Colon (tissue), 2 donors: Measurements from ENCODE around the gene ADAMTS2.

ENCODE experiments used
- FAIRE-seq: peaks from 2 replicates; lab custom pipeline; 2012; peaks lifted over from hg19 to GRCh38; lab: Jason Lieb, UNC
- donor health status: control.
- donor health status: control.

ADAMTS2 gene

DNA sequence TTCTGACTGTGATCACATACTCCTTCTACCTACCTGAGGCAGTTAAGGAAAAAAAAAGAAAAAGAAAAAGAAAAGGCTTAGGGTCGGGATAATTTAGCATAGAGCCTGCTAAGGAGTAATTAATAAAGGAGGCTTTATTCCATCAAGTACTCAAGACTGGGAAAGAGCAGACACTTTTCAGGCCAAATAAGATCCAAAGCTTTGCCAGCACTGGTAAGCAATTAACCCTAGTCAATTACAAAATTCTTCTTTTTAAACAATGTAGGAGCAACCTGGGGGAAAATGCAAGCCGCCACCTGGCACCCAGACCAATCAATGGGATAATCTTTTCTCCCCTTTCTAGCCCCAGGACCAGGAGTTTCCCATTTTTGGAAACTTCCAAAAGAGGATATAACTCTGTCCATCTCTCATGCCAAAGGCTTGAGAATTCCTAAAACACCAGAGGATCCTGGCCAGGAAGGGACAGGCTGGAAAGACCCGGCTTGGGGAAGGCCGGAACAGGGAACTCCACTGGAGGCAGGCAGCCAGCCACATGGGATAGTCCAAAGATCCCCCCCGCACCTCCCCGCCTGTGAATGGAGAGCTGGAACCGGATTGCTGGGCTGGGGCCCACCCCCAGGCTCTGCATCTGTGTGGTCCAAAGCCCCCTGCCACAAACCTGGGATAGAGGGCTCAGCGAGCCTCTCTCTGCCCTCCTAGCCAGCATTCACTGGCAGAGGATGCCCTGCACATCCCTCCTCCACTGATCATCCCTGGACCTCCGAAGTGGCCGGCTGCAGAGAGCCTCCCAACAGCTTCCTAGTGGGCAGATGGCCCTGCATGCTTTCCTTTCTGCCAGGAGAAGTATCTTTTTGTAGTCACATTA lies 167.3 kb downstream of the ADAMTS2 start:
- no peak for FAIRE-seq

DNA sequence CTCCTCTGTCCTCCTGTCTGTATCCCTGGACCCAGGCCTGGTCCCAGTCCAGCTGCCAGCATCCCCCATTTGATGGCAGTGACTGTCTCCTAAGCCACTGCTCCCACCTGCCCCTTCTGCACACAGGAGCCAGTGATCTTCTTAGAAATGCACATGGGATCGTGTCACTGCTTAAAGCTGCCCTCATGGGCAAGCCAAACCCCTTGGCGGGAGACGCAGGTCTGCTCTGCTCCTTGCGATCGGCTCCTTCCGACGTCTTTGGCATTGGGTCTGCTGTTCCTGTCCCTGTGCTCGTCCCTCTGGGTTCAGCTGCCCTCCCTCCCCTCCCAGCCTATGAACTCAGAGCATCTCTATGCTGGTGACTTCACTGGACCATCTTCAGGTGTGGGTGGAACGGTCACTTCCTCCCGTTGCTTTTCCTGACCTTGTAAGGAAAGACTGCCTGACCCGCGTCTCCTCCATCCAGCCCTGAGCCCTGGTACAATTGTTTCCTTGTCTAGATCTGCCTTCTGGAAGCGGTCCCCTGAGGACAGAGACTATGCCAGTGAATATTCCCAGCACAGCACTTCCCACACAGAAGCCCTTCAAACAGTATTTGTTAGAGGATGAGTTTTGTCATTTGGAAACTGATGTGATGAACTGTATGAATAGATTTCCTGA lies 168.6 kb downstream of the ADAMTS2 start:
- no peak for FAIRE-seq

DNA sequence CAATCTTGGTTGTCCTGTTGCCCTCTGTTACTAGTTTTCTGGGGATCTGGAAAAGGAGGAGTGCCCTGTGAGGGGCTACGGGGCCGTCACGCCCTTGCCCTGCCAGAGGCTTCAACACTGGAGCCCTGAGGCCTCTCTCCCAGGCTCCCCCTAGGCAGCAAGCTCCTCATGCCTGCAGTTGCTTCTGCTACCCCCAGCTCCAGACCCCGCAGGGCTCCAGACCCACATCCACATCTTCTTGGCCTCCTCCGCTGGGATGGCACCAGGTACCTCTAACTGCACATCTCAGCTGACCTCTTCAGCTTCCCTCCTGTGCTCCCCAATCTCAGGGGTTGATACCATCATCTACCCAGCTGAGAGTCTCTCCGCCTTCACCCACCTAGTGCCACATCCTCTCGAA lies 169.1 kb downstream of the ADAMTS2 start:
- FAIRE-seq: no peak

DNA sequence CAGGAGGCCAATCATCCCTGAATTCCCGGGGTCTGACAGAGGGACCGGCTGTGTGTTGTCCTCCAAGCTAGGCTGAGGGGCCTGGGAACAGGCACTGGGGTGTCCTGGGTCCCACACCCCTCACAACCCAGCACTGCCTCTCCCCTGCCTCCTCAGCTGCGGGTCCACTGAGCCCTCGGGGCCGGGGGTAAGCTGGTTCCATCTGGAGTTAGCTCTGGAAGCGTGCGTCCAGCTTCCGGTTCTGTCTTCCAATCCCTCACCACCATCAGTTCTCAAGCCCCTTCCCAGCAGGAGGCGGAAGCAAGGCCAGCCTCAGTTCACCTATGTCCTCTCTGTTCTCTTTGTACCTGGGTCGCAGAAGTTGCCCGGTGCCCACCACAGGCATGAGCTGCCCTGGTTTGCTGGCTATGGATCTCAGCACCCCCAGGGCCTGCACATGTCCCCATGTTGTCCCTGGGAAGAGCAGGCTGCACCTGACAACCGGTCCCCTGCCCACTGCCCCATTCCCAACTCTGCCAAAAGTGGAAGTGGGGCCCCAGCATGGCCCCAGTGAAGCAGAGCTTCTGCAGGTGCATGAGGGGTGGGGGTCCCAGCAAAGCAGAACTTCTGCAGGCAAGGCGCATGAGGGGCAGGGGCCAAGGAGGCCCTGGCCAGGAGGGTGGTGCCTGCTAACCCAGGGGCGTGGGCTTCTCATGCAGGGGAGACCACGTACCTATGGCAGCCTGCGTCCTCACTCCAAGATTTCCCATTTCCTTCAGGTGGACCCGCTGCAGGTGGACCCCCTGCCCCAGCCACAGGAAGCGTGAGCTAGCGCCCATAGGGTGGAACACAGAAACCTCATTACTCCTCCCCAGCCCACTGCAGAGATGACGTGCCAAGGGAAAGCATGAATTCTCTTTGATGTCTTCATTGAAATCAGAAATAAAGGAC lies 173.2 kb downstream of the ADAMTS2 start:
- FAIRE-seq: no peak

DNA sequence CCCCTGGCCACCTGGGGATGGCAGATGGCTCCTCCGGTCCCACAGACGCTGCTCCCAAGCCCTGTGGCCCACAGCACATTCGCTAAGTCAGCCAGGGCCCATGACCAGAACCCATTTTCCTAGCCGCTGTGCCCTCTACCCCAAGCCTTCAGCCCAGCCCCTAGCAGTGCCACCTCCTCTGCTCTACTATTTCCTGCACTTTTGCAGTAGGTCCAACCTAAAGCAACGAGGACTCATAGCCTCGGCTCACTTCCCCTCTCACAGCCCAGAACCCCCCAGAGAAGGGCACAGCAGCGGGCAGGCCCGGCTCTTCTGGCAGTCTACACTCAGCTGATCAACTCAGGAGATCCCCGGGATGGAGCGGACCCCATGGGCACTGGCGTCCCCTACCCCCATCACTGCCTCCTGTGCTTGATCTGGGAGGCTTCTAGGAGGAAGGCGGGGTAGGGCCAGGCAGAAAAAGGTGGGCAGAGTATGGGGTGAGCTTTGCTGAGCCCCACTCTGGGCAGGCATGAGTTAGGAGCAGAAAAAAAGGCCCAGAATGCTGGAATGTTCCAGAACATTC lies 173.9 kb downstream of the ADAMTS2 start:
- FAIRE-seq: no peak

DNA sequence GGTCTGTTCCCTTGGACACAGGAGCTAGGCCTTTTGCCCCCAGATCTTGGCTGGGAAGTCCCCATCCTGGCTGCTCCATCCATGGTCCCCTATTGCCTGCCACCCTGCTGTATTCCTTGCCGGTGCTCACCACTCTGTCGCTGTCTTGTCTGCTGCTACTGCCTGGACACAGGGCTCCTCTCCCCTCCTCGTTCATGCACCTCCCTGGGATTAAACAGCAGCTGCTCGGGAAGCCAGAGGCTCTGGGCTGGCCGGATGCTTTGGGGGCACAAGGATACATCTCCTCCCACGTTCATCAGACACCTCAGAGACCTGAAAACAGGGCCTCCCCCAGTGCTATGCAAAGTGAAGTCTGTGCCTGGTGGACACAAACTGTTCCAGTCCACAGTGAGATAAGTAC lies 174.7 kb downstream of the ADAMTS2 start:
- no peak for FAIRE-seq

DNA sequence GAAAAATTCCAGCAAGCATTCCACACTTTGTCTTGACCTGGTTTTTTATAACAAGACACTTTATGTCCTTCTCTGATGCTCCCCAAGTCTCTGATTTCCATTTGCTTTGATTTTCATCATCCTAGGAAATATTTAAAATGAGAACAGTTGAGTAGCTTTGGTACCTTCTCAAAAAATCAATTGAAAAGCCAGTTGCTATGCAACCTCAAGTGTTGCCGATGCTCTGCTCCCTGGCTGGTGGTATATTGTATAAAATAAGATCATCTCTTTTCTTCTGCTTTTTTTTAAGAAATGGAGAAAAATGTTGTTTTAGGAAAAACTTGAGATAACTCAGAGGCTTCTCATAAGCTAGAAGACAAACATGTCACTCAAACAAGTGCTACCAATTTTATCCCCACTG lies 175.4 kb downstream of the ADAMTS2 start:
- no peak for FAIRE-seq

DNA sequence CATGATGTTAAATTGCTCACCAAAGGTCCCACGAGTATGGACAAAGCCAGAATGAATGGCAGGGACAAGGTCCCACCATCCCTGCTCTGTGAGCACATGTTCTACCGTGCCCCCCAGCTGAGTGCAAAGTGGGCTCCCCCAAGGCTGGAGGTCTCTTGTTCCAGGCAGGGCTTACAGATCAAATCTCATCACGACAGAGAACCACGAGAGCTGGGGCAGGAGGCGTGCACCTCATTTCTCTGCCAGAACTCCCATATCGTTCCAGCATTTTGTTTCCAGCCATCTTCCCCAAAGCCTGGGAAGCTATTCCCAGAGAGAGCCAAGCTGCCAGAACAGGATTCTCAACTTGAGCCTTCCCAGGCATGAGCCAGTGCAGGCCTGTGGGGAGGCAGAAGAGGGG lies 176.6 kb downstream of the ADAMTS2 start:
- FAIRE-seq: no peak

DNA sequence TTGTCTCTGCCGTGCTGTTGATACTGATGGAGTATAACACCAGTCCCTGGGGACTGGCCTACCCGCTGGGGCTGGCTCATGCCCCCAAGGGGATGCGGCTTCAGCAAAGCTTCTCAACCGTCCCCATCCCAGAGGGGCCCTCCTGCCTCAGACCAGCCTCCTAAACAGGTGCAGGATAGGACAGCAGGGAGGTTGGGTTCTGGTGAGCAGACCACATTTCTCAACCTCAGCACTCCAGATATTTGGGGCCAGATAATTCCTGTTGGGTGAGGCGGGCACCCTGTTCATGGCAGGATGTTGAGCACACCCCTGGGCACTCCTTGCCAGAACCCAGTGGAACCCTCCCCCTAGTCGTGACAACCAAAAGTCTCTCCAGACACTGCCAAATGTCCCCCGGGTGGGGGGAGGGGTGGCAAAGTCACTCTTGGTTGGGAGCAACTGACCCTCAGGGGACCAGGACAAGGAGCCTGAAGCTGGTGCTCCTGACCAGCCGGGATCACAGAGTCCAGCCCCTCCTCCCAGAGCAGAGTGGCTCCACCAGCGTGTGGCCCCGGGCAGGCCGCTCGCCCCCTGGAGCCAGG lies 177.3 kb downstream of the ADAMTS2 start:
- no peak for FAIRE-seq

DNA sequence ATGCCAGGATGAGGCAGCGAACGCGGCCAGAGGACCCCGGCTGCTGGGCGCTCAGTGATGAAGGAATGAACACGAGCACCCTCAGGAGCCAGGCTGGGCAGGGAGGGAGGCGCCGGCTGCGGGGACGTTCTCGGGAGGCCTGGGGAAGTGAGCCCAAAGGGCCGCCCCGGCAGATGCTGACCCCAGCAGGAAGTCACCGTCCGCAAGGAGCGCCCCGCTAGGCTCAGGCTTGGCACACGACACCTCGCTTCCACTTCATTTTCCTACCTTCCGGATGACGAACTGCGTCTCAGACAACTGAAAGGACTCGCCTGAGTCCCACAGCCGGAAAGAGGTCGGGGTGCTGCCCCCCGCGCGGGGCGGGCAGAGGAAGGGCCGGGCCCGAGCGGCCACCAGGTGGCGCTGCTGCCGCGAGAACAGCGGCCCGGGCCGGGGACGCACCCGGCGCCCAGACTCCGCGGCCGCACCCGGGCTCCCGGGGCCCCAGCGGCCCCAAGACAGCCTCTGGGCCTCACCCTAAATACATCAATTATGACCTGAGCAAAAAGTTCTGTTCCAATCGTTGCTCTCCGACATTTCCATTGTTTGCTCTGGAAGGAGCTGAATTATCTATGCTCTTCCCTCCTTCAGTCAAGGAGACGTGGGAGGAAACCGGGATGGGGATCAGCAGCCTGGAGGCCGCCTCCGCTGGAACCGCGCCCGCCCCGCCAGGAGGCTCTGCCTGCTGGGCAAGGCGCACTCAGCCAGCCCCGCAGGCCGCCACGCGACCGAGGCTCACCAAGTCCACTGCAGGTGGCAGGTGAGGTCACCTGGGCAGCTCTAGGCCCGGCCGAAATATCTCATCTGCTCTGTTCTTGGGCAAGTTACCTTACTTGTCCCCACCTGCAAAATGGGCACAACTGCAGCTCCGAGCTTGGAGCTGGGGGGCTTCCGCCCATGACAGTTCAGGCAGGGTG lies 178.1 kb downstream of the ADAMTS2 start:
- no peak for FAIRE-seq

DNA sequence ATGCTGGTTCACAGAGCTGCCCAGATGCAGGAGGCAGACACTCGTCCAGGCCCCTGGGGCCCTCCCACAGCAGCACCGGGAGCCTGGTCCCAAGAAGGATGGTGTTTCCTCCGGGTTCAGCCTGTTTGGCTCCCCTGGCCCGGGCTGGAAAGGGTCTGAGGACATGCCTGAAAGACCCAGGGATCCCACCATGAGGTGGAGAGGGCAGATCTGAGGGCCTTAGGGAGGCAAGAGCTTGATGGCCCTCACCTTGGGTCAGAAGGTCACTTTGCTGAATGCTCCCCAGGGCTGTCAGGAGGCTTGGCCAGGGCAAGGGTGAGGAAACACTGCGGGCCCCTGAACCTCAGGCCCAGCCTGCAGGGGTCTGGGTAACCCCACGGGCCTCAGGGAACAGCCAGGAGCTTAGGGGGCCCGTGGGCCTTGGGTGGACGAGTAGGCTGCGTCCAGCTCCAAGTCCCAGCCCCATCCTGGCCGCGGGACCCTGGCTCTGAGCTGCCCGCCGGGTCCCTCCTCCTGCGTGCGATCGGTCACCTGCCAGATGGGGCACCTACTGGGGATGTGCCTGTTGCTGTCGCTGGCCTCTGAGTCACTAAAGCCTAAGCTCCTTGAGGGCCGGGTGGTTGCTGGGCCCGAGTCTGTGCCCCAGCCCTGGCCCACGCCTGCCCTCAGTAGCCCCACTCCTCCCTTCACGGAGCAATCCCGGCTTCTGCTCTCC lies 178.9 kb downstream of the ADAMTS2 start:
- FAIRE-seq: no peak

DNA sequence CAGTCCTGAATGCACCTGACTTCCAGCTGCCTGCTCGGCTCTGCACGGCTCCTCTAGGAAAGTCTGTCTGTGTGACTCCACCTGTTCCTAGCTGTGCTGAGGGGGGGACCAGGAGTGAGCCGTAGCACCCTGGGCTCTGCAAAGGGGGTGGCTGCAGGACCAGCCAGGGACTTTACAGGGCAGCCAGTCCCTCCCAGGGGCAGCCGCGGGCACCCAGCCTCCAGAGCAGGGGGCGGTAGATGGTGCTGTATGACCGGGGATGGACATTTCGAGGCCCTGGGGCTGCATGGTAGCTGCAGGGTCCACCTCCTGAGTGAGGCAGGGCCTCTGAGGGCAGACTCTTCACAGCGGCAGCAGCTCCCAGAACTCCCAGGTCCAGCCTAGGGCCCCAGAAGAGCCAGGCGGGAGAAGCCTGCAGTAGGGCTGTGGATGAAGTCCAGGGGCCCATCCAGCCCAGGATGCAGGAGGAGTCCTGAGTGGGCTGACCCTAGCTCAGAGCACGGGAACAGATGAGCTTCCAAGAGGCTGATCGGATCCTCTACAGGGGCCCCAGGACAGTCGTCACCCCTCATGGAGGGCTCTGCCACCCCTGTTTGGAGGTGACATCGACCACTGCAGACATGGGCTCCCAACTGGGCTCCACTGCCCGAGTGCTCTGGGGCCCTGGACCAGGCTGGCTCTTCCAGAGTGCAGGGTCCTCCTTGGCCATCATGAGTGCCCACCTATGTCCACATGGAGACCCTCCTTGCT lies 179.7 kb downstream of the ADAMTS2 start:
- no peak for FAIRE-seq

DNA sequence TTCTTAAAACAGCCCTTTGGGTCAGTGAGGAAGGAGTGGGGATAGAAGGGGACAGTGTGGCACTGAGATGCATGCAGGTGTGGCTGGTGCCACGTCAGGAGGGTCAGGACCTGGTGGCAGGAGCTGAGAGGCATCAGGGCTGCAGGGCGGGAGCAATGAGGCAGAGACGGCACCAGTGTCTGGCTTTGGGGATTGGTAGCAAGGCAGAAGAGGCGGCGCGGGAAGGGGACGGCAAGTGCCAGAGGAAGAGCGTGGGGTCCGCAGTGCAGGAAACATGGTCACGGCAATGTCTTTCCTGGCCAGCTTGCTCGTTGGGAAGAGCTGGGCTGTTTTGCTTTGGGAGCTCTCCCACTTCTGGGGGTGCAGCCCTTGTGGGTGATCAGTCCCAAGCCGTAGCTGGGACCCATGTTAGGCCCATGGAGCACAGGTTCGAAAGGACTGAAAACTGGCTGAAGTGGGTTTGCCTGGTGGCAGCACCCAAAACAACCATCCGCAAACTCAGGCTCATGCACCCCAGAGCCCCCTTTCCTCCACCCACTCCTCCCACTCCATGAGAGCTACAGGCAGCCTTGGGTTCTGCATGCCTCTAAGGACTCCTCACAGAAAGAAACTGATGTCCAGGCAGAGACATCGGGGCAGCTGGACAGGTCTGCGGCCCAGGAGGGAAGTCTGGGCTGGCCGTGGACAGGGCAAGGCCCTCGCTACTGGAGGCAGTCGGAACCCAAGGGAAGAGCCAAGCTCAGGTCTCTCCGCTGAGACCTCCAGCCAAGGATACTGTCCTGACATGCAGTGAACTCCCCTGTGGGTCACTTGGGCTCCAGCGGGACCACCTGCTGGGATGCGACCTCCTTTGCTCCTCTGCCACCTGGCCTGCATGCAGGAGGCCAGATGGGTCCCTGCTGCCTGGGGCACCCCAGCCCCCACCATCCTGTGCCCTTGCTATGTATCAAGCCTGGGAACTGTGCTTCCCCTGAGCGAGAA lies 180.6 kb downstream of the ADAMTS2 start:
- no peak for FAIRE-seq

DNA sequence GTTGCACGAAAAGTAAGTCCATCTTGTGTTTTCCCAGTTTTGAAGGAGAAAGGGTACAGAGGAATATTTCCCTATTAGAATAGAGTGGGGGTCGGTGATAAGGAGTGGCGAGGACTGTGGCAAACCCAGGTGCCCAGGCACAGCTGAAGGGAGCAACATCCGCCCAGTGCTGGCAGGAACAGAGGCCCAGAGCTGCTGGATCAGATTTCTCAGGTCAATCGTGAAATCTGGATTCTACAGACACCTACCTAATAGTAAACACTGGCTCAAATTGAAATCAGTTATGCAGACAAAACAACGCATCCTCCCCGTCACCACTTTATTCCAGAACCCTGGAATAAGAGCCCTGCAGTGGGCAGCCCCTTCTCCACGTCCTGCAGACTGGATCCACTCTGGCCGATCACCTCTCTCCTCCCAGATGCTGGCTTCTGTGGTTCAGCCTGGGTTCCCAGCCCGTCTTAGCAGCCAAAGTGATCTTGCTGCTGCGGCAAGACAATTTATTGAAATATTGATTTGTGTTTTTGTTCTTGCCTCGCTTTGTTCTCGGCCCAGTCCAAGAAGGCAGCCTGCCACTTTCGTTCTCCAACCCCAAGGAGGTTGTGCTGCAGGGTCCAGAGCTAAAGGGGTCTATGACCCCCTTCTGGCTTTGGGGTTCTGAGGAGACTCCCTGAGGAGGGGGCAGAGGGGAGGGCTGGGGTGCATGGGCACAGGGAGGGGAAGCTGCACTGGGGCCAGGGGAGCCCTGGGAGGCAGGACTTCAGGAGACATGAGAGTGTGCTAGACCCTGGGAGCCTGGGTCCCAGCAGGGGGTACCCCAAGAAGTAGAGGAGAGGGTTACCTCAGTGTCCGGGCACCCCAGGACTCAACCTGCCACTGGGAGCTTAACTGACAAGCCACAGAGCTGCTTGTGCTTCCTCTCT lies 181.8 kb downstream of the ADAMTS2 start:
- FAIRE-seq: no peak

DNA sequence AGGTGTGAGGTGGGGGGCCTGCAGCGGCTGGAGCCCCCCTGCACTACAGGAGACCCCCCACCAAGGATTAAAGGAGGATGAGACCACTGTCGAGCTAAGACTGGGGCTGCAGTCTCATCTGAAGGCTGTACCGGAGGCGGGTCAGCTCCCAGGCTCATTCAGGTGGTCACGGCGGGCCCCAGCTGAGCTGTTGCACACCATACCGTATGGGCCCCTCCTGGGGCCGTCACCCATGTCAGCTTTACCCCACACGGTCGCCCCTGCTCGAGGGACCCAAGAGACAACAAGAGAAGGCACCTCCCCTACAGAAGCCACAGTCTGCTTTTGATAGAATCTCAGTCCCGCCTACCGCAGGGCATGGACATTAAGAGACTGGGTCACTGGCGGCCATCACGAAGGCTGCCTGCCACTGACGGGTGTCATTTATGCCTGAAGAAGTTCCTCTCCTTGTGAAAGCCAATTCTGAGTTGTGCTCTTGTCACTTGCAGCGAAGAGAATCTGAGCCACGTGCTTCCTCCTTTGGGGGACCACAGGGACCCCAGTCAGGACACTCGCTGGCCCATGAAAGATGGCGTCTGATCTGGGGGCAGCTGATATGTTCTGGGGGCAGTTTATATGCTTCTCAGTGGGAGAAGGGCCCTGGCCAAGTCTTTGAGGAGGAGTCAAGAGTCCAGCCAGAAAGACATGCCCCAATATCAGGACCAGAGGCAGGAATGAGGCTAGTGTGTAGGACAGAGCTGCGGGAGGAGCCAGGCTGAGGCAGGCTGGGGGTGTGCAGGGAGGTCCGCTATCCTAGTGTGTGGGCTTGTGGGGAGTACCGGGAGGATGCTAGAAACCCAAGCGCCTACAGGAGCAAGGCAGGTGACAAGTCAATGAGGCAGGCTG lies 182.7 kb downstream of the ADAMTS2 start:
- FAIRE-seq: no peak

DNA sequence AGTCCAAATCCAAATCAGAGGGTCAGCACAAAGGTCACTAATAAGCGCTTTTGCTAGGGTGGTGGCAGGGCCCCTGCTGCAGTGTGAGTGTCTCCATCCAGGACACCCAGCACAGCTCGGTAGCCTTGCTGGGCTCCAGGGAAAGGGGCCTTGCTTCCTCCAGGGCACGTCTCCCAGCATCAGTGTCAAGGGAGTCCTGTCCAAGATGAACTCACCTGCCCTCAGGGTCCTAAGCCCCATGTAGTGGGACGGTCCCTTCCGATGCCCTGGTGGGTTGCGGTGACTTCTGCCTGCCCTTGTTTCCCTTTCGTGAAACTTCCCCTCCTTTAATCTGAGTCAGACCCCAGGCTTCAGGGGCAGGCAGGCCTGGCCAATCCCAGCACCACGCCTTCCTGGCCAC lies 183.4 kb downstream of the ADAMTS2 start:
- FAIRE-seq: no peak
